Measurements from ENCODE around the gene NF2.

DNA sequence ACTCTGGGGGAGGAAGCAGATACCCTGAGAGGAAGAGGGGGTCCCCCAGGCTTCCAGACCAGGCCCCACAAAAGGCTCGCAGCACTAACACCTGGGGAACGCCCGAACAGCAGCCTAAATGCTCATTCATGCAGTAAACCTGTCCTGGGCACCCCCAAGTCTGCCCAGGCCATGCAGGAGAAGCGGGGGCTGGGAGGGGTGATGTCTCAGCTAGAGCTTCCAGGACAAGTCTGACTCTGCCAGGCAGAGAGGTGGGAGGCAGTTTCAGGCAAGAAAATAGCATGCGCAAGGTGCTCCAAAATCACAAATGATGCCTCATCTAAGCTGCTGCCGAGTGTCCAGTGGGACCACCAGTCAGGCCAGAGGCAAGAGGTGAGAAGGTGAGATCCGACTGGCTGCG, 131.0 kb downstream of the NF2 start:
- TF ChIP-seq CTCF (IDR thresholded peaks at IDR 0.05; ENCODE audit: low read depth, low read length, poor library complexity, severe bottlenecking): no peak
- TF ChIP-seq EZH2phosphoT487 (IDR thresholded peaks at IDR 0.05; ENCODE audit: borderline replicate concordance, low read length): no peak
